Adrenal gland (tissue), 12 donors: ENCODE data around the gene TEKT1. TPM values are rescaled to one million over a fixed set of nuclear protein-coding genes. Genes with fewer than 3 reads are reported as not detected.

ENCODE experiments used
- DNase-seq, 7 donors: peaks; one replicate each; pipeline ENCODE4 v3.0.0-alpha.2; 2019 to 2020
- H3K27ac ChIP-seq, 5 donors: fragments of 200-600 bp; sonication (generic) in 4 of 5; 1 replicate in 3 of 5; 2 replicates in 2 of 5; pipeline versions ENCODE4 v1.5.1 to v1.8.0; 2016 to 2020; ENCODE audit warnings: mild to moderate bottlenecking in 1 of 5
- H3K27me3 ChIP-seq: fragments of 200-600 bp; 2 replicates; pipeline ENCODE4 v1.8.0; 2021
- H3K36me3 ChIP-seq, 2 donors: fragments of 200-600 bp; replicated peaks in 1 of 2; 1 replicate in 1 of 2; 2 replicates in 1 of 2; pipeline versions ENCODE4 v1.5.1 to v1.8.0; 2018 to 2022
- H3K4me1 ChIP-seq, 2 donors: fragments of 200-600 bp; replicated peaks in 1 of 2; 1 replicate in 1 of 2; 2 replicates in 1 of 2; pipeline versions ENCODE4 v1.5.1 to v1.8.0; 2018 to 2021
- H3K4me3 ChIP-seq, 4 donors: fragments of 200-600 bp; sonication (generic) in 3 of 4; one replicate each; pipeline ENCODE4 v1.5.1; 2016 to 2018
- H3K9me3 ChIP-seq, 3 donors: fragments of 200-600 bp; sonication (generic) in 1 of 3; replicated peaks in 1 of 3; 1 replicate in 2 of 3; 2 replicates in 1 of 3; pipeline versions ENCODE4 v1.5.1 to v1.8.0; 2016 to 2021
- CTCF ChIP-seq, 6 experiments: fragments of 450-650 bp in 4 of 6; fragments of 200-600 bp in 2 of 6; sonication (generic) in 1 of 6; IDR thresholded peaks; 1 replicate in 5 of 6; 2 replicates in 1 of 6; pipeline versions ENCODE4 v1.5.1 to v1.8.0; 2016 to 2021; ENCODE audit warnings: antibody characterized with exemption in 6 of 6, mild to moderate bottlenecking in 2 of 6, moderate library complexity in 1 of 6
- POLR2A ChIP-seq, 2 donors: fragments of 450-650 bp; IDR thresholded peaks; one replicate each; pipeline ENCODE4 v1.6.1; 2017; ENCODE audit warnings: antibody characterized with exemption in 2 of 2, mild to moderate bottlenecking in 2 of 2, moderate library complexity in 1 of 2
- WGBS, 4 donors: extraction: QIAGEN DNeasy Blood & Tissue Kit in 2 of 4; methylation state at CpG; one replicate each; pipeline versions ENCODE4 v1.1.5 to v1.1.7; 2013 to 2017; 5-methylcytosine and 5-hydroxymethylcytosine counted together
- intact Hi-C, 2 donors: fragments of 100-400 bp; cut with DNase I; formaldehyde crosslinking; loops; one replicate each; pipeline versions ENCODE4 v1.14.1 to v1.15.0; 2022 to 2023
- polyA plus RNA-seq, 3 donors: library from polyadenylated mRNA; stranded (reverse); fragments of 200-250 nt in 2 of 3; fragments of 350-450 nt in 1 of 3; fragmentation: Illumina TruSeq in 1 of 3; extraction: RNeasy Lipid Tissue Mini Kit (QIAGEN cat#74804) in 1 of 3; gene quantifications; one replicate each; pipeline ENCODE4 v1.2.3, GENCODE V29; 2013 to 2014
- total RNA-seq, 9 donors: library from RNA; depleted of rRNA in 4 of 9; stranded (reverse); fragments of >200 nt in 4 of 9; fragments of 120-200 nt in 1 of 9; fragmentation: NEBNext Ultra II Directional in 1 of 9; extraction: Animal tissue kit (Norgen Biotek cat#: 25700) in 1 of 9; gene quantifications; one replicate each; pipeline versions ENCODE4 v1.1.0 to v1.2.4, GENCODE V29; 2013 to 2023
- donor health status: healthy with polysubstance abuse.
- donor health status: Bipolar disorder and iron deficiency.
- donor health status: DM: yes; HTN: yes; CAD: no.
- donor health status: DM: no; HTN: no; CAD: no.
- donor health status: DM: no; HTN: no; CAD: no.
- donor health status: DM: yes; HTN: yes; CAD: no.

Gene TEKT1
- total and polyA plus RNA-seq, 12 donors: 0.06 to 0.55 (median 0.16) TPM; not detected in 8

DNA sequence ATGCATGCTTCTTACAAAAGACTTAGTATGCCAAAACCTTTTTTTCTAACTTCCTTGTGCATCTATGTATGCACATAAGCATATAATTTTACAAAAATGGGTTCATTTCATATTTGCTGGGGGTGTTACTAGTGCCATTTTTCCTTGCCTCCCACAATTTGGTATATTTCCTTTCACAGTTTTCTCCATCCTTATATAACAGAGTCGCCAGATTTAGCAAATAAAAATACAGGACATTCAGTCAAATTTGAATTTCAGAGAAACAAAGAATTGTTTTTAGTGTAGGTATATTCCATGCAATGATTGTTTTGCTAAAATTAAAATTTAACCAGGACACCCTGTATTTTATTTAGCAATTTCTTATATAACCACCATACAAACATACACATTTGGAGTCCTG, 59.5 kb downstream of the TEKT1 start:
- WGBS, 4 donors: 86 to 97% (median 94%) methylated on average over 1 of the region's 1 CpG
- DNase-seq: no peak
- H3K27me3 ChIP-seq: no peaks in the 10 kb centered on the region
- intact Hi-C loops: loop anchor here in 1 of 2 donors (10.0 kb wide), 1 partner anchor 107 kb away; no protein-coding TSS in a partner anchor
- H3K4me3 ChIP-seq: no peak overlapping the region
- TF ChIP-seq POLR2A (IDR thresholded peaks at IDR 0.05) (no peak), CTCF (IDR thresholded peaks at IDR 0.05) (no peak)
- H3K9me3 ChIP-seq: peaks cover 0 to 24% (median 7%) of the 10 kb centered on the region in 3 donors
- peaks cover 0 to 52% of the 10 kb centered on the region in 2 donors for H3K36me3 ChIP-seq
- H3K27ac ChIP-seq: no peak overlapping the region
- H3K4me1 ChIP-seq: no peaks in the 10 kb centered on the region

GRCh38 chr17:6768447-6768846, 63.1 kb downstream of the TEKT1 start:
- Histone ChIP-seq H3K27me3 (no peaks in the 10 kb centered on the region), H3K4me1 (no peaks in the 10 kb centered on the region), H3K27ac (no peak overlapping the region), H3K4me3 (no peak overlapping the region), H3K36me3 (peaks cover 0 to 87% of the 10 kb centered on the region in 2 donors), H3K9me3 (peaks cover 0 to 20% (median 7%) of the 10 kb centered on the region in 3 donors)
- no peak for DNase-seq
- no peak for TF ChIP-seq CTCF (IDR thresholded peaks at IDR 0.05)
- TF ChIP-seq POLR2A (IDR thresholded peaks at IDR 0.05): no peak
- 88 to 99% (median 94%) methylated on average over 2 of the region's 2 CpGs for WGBS, 4 donors
- intact Hi-C loops: no loop called here

GRCh38 chr17:6761779-6762178, 69.8 kb downstream of the TEKT1 start:
- no peak overlapping the region for H3K27ac ChIP-seq
- no peak for TF ChIP-seq CTCF (IDR thresholded peaks at IDR 0.05)
- TF ChIP-seq POLR2A (IDR thresholded peaks at IDR 0.05): no peak
- peaks cover 0 to 76% of the 10 kb centered on the region in 2 donors for H3K36me3 ChIP-seq

DNA sequence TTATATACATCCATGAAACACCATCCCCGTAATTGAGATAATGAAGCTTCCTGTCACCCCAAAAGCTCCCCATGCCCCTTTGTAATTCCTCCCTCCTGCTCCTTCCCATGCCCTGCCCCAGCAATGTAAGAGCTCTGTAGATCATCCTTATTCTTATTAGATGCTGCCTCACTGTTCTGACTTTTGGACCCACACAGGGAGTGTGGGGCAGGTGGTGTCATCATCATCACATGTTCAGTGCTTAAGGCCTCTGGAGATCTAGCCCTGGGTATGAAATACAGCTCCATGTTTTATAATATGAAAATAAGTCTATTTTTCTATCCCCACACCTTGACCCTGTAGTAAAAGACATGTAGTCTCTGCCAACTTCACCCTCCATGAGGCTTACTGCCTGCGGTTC, 73.8 kb downstream of the TEKT1 start:
- Histone ChIP-seq H3K4me3 (no peak overlapping the region), H3K4me1 (peaks cover 12 to 35% of the 10 kb centered on the region in 2 donors), H3K27ac (no peak overlapping the region), H3K27me3 (no peaks in the 10 kb centered on the region), H3K9me3 (no peaks in the 10 kb centered on the region), H3K36me3 (peaks cover 0 to 36% of the 10 kb centered on the region in 2 donors)
- WGBS, 4 donors: 90 to 98% (median 96%) methylated on average over 2 of the region's 2 CpGs
- TF ChIP-seq POLR2A (IDR thresholded peaks at IDR 0.05): no peak
- TF ChIP-seq CTCF (IDR thresholded peaks at IDR 0.05): no peak
- no peak for DNase-seq
- intact Hi-C loops: no loop called here

More at GRCh38 chr17:6761779-6762178, 69.8 kb downstream of the TEKT1 start:
- H3K4me3 ChIP-seq: no peak overlapping the region
- H3K27me3 ChIP-seq: no peaks in the 10 kb centered on the region
- DNase-seq: no peak
- WGBS, 4 donors: 84 to 95% (median 89%) methylated on average over 8 of the region's 8 CpGs
- intact Hi-C loops: no loop called here
- no peaks in the 10 kb centered on the region for H3K9me3 ChIP-seq
- peaks cover 0 to 7% of the 10 kb centered on the region in 2 donors for H3K4me1 ChIP-seq
